PC-3 (cell line): ENCODE measurements around the gene AMPD2. TPM values are rescaled to one million over a fixed set of nuclear protein-coding genes. Genes with fewer than 3 reads are reported as not detected.

ENCODE experiments used
- ATAC-seq: fragments of 200-7000 bp; cut with Tn5 transposase; 2 replicates; pipeline ENCODE4 v1.9.1; 2020; ENCODE audit warnings: mild to moderate bottlenecking, moderate library complexity
- BruUV-seq: library from RNA; stranded (reverse); fragments of 400-500 nt; replicated peaks from 2 replicates; lab custom pipeline; 2021; lab: Mats Ljungman, UMichigan
- CTCF ChIA-PET: fragments of 300-600 bp; sonication (Branson Sonifier 250); formaldehyde crosslinking; loops from one replicate; lab custom pipeline; 2022; ENCODE audit warnings: antibody characterized with exemption; lab: Charles Lee
- POLR2A ChIA-PET: fragments of 300-600 bp; sonication (Branson Sonifier 250); formaldehyde crosslinking; loops from one replicate; lab custom pipeline; 2022; ENCODE audit warnings: antibody characterized with exemption; ENCODE audit not compliant: unreplicated experiment; lab: Charles Lee
- DNase-seq: peaks from one replicate; pipeline ENCODE4 v3.0.0-alpha.2; 2015
- H2AFZ ChIP-seq: fragments of 300-600 bp; sonication (generic); 2 replicates; pipeline ENCODE4 v1.6.0; 2016; ENCODE audit warnings: antibody characterized with exemption, low read length
- H3F3A ChIP-seq: fragments of 300-600 bp; sonication (generic); one replicate; pipeline ENCODE4 v1.6.0; 2017; ENCODE audit warnings: antibody characterized with exemption, low read length, control low read depth, mild to moderate bottlenecking; ENCODE audit not compliant: unreplicated experiment
- H3K27ac ChIP-seq: fragments of 300-600 bp; sonication (generic); 2 replicates; pipeline ENCODE4 v1.5.1; 2016; ENCODE audit warnings: mild to moderate bottlenecking, low read length
- H3K27me3 ChIP-seq: fragments of 300-600 bp; sonication (generic); 2 replicates; pipeline ENCODE4 v1.6.1; 2016; ENCODE audit warnings: low read length, mixed read lengths
- H3K36me3 ChIP-seq: fragments of 300-600 bp; sonication (generic); 2 replicates; pipeline ENCODE4 v1.6.1; 2016; ENCODE audit warnings: low read depth, mixed run types, low read length, mixed read lengths
- H3K4me1 ChIP-seq: fragments of 300-600 bp; sonication (generic); 2 replicates; pipeline ENCODE4 v1.5.1; 2016; ENCODE audit warnings: low read length; ENCODE audit not compliant: insufficient read depth
- H3K4me2 ChIP-seq: fragments of 300-600 bp; sonication (generic); 2 replicates; pipeline ENCODE4 v1.6.0; 2016; ENCODE audit warnings: low read length
- H3K4me3 ChIP-seq: fragments of 300-600 bp; sonication (generic); 2 replicates; pipeline ENCODE4 v1.5.1; 2016; ENCODE audit warnings: mild to moderate bottlenecking, low read length, mixed read lengths
- H3K79me2 ChIP-seq: fragments of 300-600 bp; sonication (generic); 2 replicates; pipeline ENCODE4 v1.6.1; 2017; ENCODE audit warnings: low read length, mixed read lengths
- H3K9ac ChIP-seq: fragments of 300-600 bp; sonication (generic); 2 replicates; pipeline ENCODE4 v1.6.0; 2016; ENCODE audit warnings: mild to moderate bottlenecking, low read length
- H3K9me2 ChIP-seq: fragments of 300-600 bp; sonication (generic); replicated peaks from 2 replicates; pipeline ENCODE4 v1.6.1; 2016; ENCODE audit warnings: mixed run types, low read length, mixed read lengths
- H3K9me3 ChIP-seq: fragments of 300-600 bp; sonication (generic); 2 replicates; pipeline ENCODE4 v1.6.1; 2016; ENCODE audit warnings: low read length, mixed read lengths
- H4K20me1 ChIP-seq: fragments of 300-600 bp; sonication (generic); 2 replicates; pipeline ENCODE4 v1.6.1; 2016; ENCODE audit warnings: low read length, mixed read lengths
- CTCF ChIP-seq: fragments of 300-600 bp; sonication (generic); conservative IDR thresholded peaks from 2 replicates; pipeline ENCODE4 v1.5.1; 2017; ENCODE audit warnings: antibody characterized with exemption, low read depth, mild to moderate bottlenecking, low read length
- EZH2 ChIP-seq: fragments of 300-600 bp; sonication (generic); IDR thresholded peaks from one replicate; pipeline ENCODE4 v1.6.1; 2017; ENCODE audit warnings: antibody characterized with exemption, mild to moderate bottlenecking, low read length; ENCODE audit not compliant: unreplicated experiment
- EZH2phosphoT487 ChIP-seq: fragments of 300-600 bp; sonication (generic); IDR thresholded peaks from 2 replicates; pipeline ENCODE4 v1.6.1; 2018; ENCODE audit warnings: mild to moderate bottlenecking, antibody characterized with exemption, low read length, borderline replicate concordance
- intact Hi-C: fragments of 100-400 bp; cut with micrococcal nuclease; formaldehyde crosslinking; loops from 2 replicates; pipeline ENCODE4 v1.9.0; 2023
- total RNA-seq: library from RNA; depleted of rRNA; stranded (reverse); fragments of >200 nt; gene quantifications from 2 replicates; pipeline ENCODE4 v1.2.3, GENCODE V29; 2014

Gene AMPD2
- total RNA-seq, 1 experiment from 2014 or later: 75.3 TPM

- intact Hi-C loops: no loop called here
- Histone ChIP-seq H3K9me2 (no peaks in the 10 kb centered on the region), H3K27me3 (no peaks in the 10 kb centered on the region), H4K20me1 (peaks cover 5% of the 10 kb centered on the region), H2AFZ (no peak overlapping the region), H3K9ac (no peak overlapping the region), H3K79me2 (peaks cover 30% of the 10 kb centered on the region), H3K36me3 (peaks cover 32% of the 10 kb centered on the region), H3K4me3 (no peak overlapping the region), H3K4me1 (peaks cover 4% of the 10 kb centered on the region), H3K4me2 (no peak overlapping the region), H3K27ac (no peak overlapping the region), H3F3A (no peaks in the 10 kb centered on the region), H3K9me3 (no peaks in the 10 kb centered on the region)
- ChIA-PET CTCF (no interaction called here), POLR2A (no interaction called here)
- DNase-seq (no peak), ATAC-seq (no peak)
- TF ChIP-seq EZH2phosphoT487 (no peak), CTCF (no peak), EZH2 (no peak)
- BruUV-seq: no TSS peak
These were observed 7.2 kb downstream of the AMPD2 start for GRCh38 chr1:109626682-109627408.

GRCh38 chr1:109627692-109628399 lies 8.2 kb downstream of the AMPD2 start:
- Histone ChIP-seq H3K9ac (no peak overlapping the region), H3K27ac (no peak overlapping the region), H2AFZ (no peak overlapping the region), H3F3A (no peaks in the 10 kb centered on the region), H3K4me1 (no peaks in the 10 kb centered on the region), H3K36me3 (peaks cover 32% of the 10 kb centered on the region), H3K79me2 (peaks cover 20% of the 10 kb centered on the region), H3K4me3 (no peak overlapping the region), H3K4me2 (no peak overlapping the region), H4K20me1 (no peaks in the 10 kb centered on the region), H3K27me3 (no peaks in the 10 kb centered on the region), H3K9me3 (no peaks in the 10 kb centered on the region), H3K9me2 (no peaks in the 10 kb centered on the region)
- ATAC-seq: no peak
- intact Hi-C loops: no loop called here
- TF ChIP-seq EZH2phosphoT487 (no peak), CTCF (no peak), EZH2 (no peak)
- ChIA-PET CTCF (no interaction called here), POLR2A (no interaction called here)
- TSS peak; percentile 15 for BruUV-seq
- no peak for DNase-seq
